C4-2B (cell line): ENCODE data around the gene DPP6.

Experiments used
- ZFX ChIP-seq: fragments of 450-650 bp; IDR thresholded peaks from 2 replicates; pipeline ENCODE4 v1.6.1; 2017
- TF ChIP-seq, protein P1 (sequence below): fragments of 450-650 bp; conservative IDR thresholded peaks from 2 replicates; pipeline ENCODE4 v1.5.1; 2017; ENCODE audit warnings: mild to moderate bottlenecking

DNA sequence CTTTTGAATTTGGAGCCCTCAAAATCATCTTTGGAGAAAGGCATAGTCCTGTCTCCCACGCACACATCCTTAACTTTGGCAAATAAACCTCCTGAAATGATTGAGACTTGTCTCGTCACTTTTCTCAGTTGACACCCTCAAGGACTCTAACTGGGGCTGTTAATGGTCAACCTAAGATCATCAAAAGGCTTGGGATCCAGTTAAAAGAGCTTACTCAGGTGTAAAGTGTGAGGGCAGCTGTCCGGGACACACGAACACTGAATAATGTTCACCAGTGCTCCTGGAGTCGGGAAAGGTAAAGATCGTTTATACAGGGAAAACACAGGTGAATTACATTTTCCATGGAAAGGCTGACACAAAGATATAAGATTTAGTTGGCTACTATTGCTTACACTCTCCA, 866.1 kb downstream of the DPP6 start:
- TF ChIP-seq, protein P1, sequence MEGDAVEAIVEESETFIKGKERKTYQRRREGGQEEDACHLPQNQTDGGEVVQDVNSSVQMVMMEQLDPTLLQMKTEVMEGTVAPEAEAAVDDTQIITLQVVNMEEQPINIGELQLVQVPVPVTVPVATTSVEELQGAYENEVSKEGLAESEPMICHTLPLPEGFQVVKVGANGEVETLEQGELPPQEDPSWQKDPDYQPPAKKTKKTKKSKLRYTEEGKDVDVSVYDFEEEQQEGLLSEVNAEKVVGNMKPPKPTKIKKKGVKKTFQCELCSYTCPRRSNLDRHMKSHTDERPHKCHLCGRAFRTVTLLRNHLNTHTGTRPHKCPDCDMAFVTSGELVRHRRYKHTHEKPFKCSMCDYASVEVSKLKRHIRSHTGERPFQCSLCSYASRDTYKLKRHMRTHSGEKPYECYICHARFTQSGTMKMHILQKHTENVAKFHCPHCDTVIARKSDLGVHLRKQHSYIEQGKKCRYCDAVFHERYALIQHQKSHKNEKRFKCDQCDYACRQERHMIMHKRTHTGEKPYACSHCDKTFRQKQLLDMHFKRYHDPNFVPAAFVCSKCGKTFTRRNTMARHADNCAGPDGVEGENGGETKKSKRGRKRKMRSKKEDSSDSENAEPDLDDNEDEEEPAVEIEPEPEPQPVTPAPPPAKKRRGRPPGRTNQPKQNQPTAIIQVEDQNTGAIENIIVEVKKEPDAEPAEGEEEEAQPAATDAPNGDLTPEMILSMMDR, result no peak
- no peak for TF ChIP-seq ZFX
